HG03378 (cell line): Measurements from ENCODE around the gene CAMKMT.
"Not testable (repeated sequence)": the region's sequence is repeated elsewhere in the genome, so short reads cannot be mapped to it uniquely, and the experiment has no call there.

Experiments
- ATAC-seq: cut with Tn5 transposase; IDR thresholded peaks from one replicate; pipeline ENCODE4 v1.9.1; 2021; ENCODE audit warnings: mild to moderate bottlenecking, moderate library complexity; ENCODE audit not compliant: unreplicated experiment

CAMKMT gene

DNA sequence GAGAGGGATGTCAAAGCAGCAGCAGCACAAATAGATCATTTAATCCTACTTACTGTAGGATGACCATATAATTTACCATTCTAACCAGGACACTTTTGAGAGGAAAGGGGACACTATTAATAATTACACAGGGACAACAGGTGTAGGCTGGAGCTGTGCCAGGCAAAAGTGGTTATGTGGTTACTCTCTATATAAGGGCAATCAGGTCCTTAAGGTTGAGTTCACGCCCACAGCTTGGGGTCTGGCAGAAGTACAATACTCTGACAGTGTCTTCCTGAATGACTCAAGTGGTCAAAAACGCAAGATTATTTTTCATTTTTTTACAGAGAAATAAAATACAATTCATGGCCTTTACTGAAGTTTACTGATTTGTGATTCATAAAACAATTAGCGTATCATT lies 3.2 kb upstream of the CAMKMT start:
- peak; percentile 44 for ATAC-seq

GRCh38 chr2:44360749-44361329 lies 908 bp upstream of the CAMKMT start:
- no peak for ATAC-seq

DNA sequence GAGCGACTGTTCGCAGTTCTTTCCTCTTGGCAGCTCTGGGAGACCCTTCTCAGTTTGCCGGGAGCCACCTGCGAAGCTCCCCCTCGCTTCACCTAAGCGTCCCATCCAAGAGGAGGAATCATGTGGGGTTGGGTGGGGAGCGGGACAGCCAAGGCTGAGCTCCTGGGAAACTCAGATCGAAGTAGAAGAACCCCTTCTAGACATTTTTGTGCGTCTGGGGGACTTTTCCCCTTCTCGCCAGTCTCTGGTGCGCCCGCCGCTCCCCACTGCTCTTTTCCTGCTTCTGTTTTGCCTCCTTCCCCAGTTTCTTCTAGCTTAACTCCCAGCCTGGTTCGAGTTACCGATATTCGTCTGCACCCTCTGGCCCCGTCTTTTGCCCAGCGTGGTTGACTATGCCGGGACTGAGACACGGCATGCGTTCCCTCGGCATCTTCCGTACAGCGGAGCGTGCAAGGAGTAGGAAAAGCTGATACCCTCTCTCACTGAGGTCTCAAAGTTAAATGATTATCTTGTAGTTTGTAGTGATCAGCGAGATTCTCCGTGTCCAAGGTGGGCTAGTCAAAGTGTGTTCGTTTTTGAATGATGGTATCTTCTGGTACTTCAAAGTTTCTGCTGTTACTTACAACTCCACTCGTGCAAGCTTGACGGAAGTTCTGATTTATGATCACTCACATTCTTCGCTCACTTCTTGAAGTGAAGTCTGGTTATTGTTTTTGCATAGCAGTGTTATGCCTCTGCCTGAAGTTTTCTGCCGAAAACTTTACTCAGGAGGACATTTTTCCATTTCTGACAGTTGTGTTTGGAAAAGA lies 664 bp downstream of the CAMKMT start:
- ATAC-seq: no peak

DNA sequence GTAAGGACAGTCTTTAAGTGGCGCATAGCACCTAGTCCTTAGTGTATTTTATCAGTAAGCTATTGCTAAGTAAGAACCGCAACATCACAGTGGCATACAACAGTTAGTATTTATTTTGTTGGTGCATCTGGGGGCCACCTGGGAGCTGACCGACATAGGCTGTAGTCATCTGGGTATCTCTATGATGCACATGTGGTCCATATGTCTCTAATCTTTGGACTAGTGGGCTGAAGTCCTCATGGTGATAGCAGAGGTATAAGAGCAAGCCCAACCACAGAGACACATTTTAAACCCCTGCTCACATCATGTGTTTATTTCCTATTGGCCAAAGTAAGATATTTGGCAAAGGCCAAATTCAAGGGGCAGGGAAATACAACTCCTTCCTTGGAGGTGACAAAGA lies 2.9 kb downstream of the CAMKMT start:
- ATAC-seq: no peak

GRCh38 chr2:44367591-44367990 lies 5.8 kb downstream of the CAMKMT start:
- ATAC-seq: no peak

DNA sequence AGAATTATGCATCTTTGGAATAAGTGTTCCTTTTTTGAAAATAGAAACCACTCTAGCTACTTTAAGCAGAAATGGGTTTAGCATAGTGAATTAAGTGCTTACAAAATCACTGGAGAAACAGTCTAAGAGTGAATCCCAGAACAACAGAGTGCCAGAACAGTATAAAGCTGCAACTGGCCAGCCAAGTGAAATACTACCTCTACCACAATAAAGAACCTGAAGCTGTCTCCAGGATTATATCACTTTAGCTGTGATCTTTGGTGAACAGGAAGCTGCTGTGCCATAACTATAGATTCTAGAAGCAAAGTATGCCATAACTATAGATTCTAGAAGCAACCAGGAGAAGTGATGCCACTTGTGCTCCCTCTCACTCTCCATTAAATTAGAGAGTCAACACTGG lies 7.6 kb downstream of the CAMKMT start:
- no peak for ATAC-seq

- ATAC-seq: no peak
Observed at GRCh38 chr2:44371445-44371844, 9.7 kb downstream of the CAMKMT start.

GRCh38 chr2:44372246-44372645 lies 10.5 kb downstream of the CAMKMT start:
- no peak for ATAC-seq

GRCh38 chr2:44377486-44377885 lies 15.7 kb downstream of the CAMKMT start:
- ATAC-seq: no peak

GRCh38 chr2:44385226-44385625 lies 23.5 kb downstream of the CAMKMT start:
- ATAC-seq: not testable (repeated sequence)

GRCh38 chr2:44388877-44389276 lies 27.1 kb downstream of the CAMKMT start:
- no peak for ATAC-seq

- no peak for ATAC-seq
Observed at GRCh38 chr2:44389895-44390294, 28.1 kb downstream of the CAMKMT start.

GRCh38 chr2:44392338-44392943 lies 30.7 kb downstream of the CAMKMT start:
- ATAC-seq: no peak

DNA sequence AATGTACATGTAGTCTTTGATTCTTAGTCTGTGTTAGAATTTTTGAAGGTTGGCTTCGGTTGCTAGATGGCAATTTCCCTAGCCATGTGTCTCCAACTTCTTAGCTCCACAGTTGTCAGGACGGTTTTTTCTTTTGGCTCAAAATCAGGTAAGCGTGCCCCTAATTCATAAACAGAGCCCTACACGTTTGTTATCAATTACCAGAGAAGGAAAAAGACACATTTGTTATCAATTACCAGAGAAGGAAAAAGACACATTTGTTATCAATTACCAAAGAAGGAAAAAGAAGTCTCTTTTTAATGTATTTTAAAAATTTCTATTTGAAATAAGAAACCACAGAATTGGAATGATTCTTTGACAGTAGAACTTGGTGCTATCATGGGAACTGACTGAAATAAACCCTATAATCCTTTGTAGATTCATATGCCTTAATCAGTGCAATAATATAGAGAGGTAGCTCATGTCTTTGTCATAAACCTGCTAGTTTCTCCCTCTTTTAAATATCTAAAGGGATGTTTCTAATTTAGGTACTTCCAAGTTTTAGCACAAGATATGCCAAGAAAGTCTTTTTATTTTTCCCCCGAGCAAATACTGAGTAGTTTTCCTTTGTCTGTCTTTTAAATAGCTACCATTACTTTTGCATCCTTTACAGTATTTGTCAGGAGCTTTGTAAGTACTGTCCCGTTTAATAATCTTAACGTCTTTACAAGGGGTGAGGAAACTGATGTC lies 35.9 kb downstream of the CAMKMT start:
- no peak for ATAC-seq

GRCh38 chr2:44398243-44398897 lies 36.6 kb downstream of the CAMKMT start:
- ATAC-seq: no peak

GRCh38 chr2:44420725-44421124 lies 59.0 kb downstream of the CAMKMT start:
- no peak for ATAC-seq

GRCh38 chr2:44424211-44424610 lies 62.5 kb downstream of the CAMKMT start:
- ATAC-seq: no peak

DNA sequence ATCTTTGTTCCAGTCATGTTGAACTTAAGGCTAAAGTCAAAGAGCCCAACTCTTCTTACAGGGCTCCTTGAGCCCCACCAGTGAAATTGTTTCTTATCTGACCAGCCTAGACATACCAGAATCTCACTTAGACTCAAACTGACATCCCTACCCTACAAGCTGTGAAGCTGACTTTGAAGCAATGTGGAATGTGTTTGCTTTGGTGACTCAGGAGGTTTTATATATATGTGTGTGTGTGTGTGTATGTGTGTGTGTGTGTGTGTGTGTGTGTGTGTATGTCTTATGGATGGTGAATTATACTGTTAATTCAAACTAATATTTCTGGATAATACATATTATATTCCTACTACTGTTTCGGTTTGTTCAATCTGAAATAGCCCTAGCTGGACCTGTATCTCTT lies 67.3 kb downstream of the CAMKMT start:
- no peak for ATAC-seq

GRCh38 chr2:44430342-44430741 lies 68.6 kb downstream of the CAMKMT start:
- no peak for ATAC-seq

DNA sequence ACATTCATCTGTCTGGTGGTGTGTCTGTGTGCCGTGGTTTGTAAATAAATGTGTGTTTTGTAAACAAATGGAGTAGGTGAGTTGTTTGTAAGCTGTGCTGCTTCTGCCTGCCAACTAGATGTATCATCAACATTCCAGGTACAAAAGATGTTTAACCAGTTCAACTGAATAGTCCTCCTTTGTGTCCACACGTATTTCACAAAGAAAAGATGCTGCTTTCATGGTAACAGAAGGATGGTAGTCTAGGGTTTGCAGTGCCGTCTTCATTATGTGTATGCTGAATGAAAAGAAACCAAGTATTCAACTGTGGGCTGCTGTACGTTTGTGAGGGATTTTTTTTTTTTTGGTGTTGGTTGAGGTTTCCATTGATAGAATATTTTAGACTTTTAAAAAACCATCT lies 72.1 kb downstream of the CAMKMT start:
- no peak for ATAC-seq

DNA sequence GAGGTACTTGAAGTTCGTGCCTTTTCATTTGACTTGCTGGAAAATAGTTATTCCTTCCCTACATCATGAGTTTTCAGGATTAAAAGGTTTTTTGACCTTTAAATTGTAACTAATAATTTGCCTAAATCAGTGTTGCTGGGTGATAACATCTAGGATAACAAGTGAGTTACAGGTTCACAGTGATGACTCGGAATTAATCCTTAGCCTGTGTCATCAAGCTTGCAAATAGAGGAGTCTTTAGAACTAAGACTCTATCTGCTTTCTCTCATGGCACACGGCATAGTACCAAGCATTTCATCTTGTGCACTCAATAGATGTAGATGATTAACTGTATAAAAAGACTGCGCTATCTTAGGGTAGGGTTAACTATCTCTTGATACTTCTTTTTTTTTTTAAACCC lies 79.5 kb downstream of the CAMKMT start:
- no peak for ATAC-seq
